HG02798 (cell line): Measurements from ENCODE around the gene NLRP14.
A peak's percentile ranks its signal among the peaks of the same experiment; 100 is the strongest.

Experiments
- ATAC-seq: cut with Tn5 transposase; IDR thresholded peaks from one replicate; pipeline ENCODE4 v1.9.1; 2021; ENCODE audit warnings: mild to moderate bottlenecking; ENCODE audit not compliant: unreplicated experiment, poor library complexity

The NLRP14 gene

DNA sequence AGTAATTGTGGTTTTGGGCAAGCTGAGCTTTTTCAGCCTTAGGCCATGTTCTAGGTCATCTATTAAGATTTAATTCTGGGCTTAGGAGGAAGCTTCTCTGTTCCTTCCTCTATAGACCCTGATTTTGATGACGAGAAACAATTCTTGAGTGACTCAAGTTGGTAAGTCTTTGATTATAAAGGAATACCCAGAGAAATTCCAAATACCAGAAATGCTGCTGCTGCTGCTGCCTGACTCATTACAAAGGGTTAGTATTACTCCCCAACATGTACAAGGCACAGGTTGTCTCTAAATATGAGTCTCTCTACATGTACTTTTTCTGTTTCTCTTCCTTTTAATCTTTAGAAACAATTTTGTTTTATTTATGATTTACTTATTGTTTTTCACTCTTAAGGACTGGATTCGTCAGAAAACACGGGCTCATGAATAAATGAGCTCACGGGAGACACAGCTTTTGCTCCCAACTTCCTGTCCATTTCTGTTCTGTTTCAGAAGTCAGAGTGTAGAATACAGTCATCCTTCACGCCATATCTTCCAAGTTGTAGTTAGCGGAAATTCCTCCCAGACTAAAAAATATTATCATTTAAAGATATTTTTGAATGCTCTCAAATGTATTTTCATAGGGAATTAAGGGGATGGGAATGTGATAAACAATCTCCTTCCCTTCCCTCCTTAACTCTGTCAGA, 36.7 kb downstream of the NLRP14 start:
- ATAC-seq: no peak

- no peak for ATAC-seq
These were observed 37.4 kb downstream of the NLRP14 start for GRCh38 chr11:7057641-7058040.

- no peak for ATAC-seq
These were observed 40.6 kb downstream of the NLRP14 start for GRCh38 chr11:7060868-7061267.

DNA sequence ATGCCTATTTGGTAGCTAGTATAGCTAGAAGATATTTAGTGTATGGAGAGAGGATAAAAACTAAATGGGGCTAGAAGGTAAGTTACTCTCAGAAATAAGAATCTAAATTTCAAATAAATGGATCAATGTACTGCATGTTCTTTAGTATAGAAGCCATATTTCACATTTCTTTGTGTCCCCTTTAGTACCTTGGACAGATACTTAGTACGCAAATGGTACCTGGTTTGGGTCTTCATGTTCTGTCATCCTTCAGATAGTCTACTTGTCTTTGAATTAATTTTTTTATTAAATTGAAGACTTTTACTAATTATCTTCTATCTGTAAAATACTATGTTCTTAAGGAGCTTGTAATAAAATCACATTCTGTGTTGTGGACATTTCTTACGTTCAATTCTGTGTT, 42.3 kb downstream of the NLRP14 start:
- ATAC-seq: no peak

GRCh38 chr11:7072401-7073028, 52.2 kb downstream of the NLRP14 start:
- no peak for ATAC-seq

DNA sequence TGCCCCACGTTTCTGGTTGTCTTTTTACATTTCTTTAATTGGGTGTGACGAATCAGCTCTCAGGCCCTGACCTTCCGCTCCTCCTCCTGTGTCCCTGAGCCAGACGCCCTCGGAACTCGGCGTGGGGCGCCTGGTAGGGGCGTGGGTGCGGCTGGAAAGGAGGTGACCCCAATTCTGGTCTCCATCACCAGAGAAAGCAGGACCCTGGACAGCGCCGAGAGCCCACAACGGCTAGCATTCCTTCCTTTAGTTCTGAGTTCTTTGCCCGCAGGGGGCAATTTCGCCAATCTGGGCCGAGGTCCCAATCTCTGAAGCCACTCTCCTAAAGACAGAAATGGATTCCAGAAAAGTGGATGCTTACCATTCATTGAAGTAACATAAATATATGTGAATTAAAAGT, 56.8 kb downstream of the NLRP14 start:
- ATAC-seq: no peak

GRCh38 chr11:7079545-7080135, 59.4 kb downstream of the NLRP14 start:
- no peak for ATAC-seq

DNA sequence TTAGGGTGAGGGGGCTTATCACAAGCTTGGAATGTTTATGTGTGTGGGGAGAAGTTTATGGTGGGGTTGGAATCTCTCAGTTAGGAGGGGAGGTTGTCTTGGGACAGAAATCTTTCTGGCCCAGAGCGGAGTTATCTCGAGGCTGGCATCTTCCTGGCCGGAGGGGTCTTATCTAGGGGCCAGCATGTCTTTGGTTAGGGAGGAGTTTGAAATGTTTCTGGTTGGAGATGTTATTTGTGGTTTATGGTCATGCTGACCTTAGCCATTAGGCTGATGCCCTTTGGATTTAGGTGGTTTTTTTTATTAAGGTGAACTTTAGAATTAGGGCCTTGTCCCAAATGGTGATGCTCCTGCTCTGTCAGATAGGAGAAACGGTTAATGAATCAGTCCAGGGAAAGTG, 60.6 kb downstream of the NLRP14 start:
- no peak for ATAC-seq

GRCh38 chr11:7081441-7081840, 61.2 kb downstream of the NLRP14 start:
- no peak for ATAC-seq

DNA sequence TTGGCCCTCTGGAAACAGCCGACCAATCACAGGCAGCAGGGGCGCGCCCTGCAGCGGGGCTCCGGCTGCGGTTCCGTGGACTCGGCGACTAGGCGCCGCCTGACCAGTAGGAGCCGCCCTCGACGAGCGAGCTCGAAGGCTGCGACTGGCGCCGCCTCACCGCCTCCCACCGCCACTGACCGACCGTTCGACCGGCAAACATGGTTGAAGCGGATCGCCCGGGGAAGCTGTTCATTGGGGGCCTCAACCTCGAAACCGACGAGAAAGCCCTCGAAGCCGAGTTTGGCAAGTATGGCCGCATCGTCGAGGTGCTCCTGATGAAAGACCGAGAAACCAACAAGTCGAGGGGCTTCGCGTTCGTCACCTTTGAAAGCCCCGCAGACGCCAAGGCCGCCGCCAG, 68.6 kb downstream of the NLRP14 start, which contains the start of gene RBMXL2:
Gene RBMXL2 (plus strand): TSS at position 78 of the 400 bp plus-strand sequence. CDS start 123 bp downstream, at position 201.
- no peak for ATAC-seq

- no peak for ATAC-seq
These were observed 69.3 kb downstream of the NLRP14 start for GRCh38 chr11:7089328-7090251.

GRCh38 chr11:7098235-7098832, 78.1 kb downstream of the NLRP14 start:
- peak; percentile 85 for ATAC-seq

- ATAC-seq: no peak
These were observed 95.5 kb downstream of the NLRP14 start for GRCh38 chr11:7115780-7116179.

DNA sequence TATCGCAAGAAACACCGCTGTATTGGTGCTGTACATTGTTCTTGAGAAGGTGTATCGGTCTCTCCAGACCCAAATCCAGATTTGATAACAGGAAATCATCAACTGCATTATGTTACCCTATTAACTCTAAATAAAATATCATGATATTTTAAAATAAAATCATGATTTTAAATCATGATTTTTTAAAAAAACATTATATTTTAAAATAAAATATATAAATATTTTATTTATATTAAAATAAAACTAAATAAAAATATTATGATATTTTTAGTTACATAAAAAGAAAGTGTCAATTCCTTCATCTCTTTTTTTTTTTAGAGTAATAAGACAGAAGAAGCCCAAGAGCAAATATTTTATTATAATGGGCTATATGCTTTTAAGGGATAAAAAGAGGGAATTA, 96.1 kb downstream of the NLRP14 start:
- no peak for ATAC-seq
